CMK (cell line): Measurements from ENCODE around the gene RNF31.

Source experiments
- DNase-seq: peaks from one replicate; pipeline ENCODE4 v3.0.0-alpha.2; 2010; ENCODE audit warnings: low read depth

Gene RNF31

GRCh38 chr14:24116128-24116814 lies 31.0 kb upstream of the RNF31 start:
- no peak for DNase-seq

DNA sequence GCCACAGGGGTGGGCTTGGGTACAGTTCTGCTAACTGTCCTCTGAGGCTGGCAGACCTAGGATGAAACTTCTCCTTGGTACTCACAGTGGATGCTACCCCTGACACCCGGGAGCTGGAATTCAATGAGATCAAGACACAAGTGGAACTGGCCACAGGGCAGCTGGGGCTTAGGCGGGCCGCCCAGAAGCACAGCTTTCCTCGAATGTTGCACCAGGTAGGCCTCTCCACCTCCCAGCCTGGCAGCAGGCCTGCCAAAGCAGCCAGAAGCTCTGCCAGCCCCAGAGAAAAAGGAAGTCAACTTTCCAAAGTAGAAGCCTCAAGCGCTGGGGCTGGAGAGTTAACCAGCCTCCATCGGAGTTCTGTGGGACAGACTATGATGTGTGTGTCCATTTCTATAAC lies 30.1 kb upstream of the RNF31 start:
- DNase-seq = no peak

DNA sequence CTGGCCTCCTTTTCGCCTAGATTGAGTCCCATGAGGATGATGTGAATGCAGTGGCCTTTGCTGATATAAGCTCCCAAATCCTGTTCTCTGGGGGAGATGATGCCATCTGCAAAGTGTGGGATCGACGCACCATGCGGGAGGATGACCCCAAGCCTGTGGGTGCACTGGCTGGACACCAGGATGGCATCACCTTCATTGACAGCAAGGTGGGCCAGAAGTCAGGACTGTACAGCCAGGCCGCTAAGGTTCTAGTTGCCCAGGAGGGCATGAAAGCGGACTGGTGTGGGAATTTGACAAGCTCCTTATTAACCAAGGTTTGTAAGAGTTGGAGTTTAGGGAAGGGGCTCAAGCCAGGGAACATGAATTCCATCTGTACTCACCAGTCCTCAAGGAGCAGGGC lies 27.6 kb upstream of the RNF31 start:
- DNase-seq = no peak

GRCh38 chr14:24121210-24121609 lies 26.1 kb upstream of the RNF31 start:
- DNase-seq = no peak

GRCh38 chr14:24122416-24122815 lies 24.9 kb upstream of the RNF31 start:
- DNase-seq = no peak

DNA sequence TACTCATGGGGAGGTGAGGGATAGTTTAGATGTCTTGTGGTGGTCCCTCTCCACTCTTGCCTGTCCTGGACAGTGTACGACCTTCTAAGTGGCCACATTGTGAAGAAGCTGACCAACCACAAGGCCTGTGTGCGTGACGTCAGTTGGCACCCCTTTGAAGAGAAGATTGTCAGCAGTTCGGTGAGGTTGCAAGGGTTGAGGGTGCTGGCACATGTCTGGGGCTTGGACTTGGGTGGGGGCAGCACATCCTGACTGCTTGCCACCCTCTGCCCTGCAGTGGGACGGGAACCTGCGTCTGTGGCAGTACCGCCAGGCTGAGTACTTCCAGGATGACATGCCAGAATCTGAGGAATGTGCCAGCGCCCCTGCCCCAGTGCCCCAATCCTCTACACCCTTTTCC lies 24.4 kb upstream of the RNF31 start:
- no peak for DNase-seq

GRCh38 chr14:24123424-24124417 lies 23.6 kb upstream of the RNF31 start:
- no peak for DNase-seq

DNA sequence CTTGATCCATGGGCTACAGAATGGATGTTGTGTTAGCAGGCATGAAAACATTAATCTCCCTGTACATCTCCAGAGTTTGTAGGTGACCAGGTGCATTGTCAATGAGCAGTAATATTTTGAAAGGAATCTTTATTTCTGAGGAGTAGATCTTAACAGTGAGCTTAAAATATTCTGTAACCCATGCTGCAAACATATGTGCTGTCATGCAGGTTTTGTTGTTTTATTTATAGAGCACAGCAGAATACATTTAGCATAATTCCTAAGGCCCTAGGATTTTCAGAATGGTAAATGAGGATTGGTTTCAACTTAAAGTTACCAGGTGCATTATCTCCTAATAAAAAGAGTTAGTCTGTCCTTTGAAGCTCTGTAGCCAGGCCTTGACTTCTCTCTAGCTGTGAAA lies 20.4 kb upstream of the RNF31 start:
- DNase-seq = no peak

DNA sequence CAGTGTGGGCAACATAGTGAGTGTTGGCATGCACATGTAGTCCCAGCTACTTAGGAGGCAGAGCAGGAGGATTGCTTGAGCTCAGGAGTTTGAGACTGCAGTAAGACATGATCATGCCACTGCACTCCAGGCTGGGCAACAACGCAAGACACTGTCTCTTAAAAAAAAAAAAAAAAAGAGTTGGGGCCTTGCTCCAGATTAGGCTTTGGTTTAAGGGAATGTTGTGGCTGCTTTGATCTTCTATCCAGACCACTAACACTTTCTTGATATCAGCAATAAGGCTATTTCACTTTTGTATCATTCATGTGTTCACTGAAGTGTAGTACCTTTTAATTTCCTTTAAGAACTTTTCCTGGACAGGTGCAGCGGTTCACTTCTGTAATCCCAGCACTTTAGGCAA lies 19.6 kb upstream of the RNF31 start:
- DNase-seq = no peak

DNA sequence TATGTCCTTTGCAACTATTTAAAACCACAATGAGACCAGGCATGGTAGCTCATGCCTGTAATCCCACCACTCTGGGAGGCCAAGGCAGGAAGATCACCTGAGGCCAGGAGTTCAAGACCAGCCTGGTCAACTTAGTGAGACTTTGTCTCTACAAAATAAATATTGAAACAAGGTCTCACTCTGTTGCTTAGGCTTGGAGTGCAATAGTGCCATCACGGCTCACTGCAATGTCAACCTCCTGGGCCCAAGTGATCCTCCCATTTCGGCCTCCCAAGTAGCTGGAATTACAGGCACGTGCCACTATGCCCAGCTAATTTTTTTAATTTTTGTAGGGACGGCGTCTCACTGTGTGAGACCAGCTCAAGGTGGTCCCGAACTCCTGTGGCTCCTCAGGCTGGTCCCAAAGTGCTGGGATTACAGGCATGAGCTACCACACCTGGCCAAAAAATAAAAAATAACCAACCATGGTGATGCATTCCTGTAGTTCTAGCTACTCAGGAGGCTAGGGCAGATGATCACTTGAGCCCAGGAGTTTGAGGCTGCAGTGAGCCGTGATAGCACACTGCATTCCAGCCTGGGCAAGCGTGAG lies 17.8 kb upstream of the RNF31 start:
- no peak for DNase-seq

DNA sequence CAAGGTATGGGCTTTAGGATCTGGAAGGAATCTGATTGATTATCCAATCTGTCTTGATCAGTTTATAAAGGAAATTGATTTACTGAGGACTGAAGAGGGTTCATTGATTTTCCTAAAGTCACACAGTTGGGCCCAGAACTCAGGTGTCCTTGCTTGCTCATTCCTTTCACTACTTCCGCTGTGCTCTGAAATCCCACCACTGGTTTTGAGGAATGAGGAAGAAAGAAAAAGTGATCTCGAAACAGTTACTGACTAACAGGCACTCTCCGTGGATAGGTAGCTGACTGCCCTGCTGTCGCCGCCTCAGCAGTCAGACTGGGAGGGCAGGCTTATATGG lies 16.9 kb upstream of the RNF31 start, which contains the start of gene FITM1:
TSS of gene FITM1 (plus strand) at position 280 of the 337 bp plus-strand sequence. CDS start 905 bp downstream, outside the sequence.
- DNase-seq = no peak

DNA sequence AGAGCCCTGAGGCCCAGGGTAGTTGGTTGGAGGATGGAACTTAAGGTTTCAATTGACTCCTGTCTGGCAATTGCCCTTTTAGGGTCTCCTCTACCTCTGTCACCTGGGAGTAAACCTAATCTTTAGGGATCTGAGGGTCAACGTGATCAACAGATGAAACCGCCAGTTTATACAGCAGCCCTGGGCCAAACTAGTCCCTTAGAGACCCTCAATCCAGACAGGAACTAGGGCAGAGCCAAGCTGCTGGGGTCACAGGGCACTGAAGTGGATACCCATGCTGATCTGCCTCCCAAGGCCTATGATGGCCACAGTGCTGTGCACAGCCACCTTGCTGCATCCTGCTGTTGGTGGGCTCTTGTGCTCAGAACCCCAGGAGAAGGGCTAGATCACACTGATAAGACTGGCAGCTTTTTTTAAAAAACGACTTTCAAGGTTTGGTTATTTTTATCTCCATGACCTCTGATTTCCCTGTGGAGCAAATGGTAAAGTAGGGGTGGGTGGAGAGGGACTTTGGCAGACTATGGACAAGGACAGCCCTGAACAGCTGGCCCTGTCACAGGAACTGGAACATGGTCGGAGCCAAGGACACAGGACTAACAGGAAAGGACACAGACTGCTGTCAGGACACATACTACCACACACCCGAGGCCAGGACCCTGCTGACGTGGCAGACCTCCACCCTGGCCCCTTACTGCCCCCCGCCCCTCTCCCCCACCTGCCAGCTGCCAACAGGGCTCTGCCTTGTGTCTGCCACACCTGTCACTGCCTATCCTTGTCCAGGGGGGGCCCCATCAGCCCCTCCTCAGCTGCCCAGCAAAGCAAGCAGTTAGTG lies 16.4 kb upstream of the RNF31 start:
- DNase-seq = no peak

DNA sequence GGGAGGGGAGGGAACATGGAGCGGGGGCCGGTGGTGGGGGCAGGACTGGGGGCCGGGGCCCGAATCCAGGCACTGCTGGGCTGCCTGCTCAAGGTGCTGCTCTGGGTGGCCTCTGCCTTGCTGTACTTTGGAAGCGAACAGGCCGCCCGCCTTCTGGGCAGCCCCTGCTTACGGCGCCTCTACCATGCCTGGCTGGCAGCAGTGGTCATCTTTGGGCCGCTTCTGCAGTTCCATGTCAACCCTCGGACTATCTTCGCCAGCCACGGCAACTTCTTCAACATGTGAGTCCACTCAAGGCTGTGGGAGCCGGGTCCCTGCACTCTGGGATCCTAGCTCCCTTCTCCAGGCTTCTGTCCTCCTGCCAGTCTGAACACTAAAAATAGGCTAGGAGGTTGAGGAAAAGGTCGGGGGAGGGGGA lies 15.7 kb upstream of the RNF31 start:
- DNase-seq = no peak

GRCh38 chr14:24132061-24132685 lies 15.1 kb upstream of the RNF31 start:
- no peak for DNase-seq

DNA sequence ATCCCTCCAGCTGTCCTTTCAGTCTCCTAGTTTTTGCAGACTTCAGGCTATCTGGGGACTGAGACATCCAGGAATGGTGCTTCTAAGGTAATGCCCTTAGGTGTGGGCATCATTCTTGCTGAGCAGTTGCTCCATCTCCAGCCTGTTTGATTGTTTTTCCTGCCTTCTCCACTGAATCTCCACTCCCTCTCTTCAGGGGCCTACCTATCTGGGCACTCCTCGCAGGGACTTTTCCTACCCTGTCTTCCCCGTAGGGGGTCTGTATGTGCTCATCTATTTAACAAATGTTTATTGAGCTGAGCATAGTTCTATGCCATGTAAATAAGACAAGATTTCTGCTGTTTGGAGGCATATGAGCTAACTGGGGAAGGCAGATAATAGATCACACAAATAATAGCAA lies 14.3 kb upstream of the RNF31 start:
- no peak for DNase-seq

DNA sequence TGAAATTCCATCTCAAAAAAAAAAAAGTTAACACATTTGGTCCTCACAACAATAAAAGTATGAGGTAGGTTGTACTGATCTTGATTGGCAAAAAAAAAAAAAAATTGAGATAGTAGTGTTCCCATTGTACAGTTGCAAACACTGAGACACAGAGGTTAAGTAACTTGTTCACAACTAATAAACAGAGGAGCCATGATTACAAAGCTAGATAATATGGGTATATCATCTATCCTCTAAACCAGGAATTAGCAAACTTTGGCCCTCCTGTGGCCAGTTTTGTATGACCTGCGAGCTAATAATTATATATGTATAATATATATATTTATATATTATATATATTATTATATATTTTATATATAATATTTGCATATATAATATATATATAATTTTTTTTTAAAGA lies 13.6 kb upstream of the RNF31 start:
- DNase-seq = no peak

DNA sequence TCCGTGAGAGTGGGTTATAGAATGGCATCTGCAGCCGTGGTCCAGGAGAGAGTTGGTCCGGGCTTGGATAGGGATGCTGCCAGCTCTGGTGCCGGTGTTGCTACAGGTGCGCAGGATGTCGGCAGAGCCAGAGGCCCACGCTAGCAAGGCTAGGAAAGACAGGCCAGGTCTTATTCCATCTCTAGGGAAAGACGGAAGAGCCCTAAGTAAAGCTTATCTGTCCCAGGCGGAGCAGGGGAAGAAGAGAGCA lies 11.8 kb upstream of the RNF31 start:
- no peak for DNase-seq

GRCh38 chr14:24135834-24136683 lies 11.2 kb upstream of the RNF31 start, which contains the start of gene PSME1:
TSS of gene PSME1 (plus strand) at chr14:24136194. CDS start at chr14:24136263, 69 bp downstream.
- DNase-seq = peak; percentile 71

GRCh38 chr14:24136684-24137528 lies 10.4 kb upstream of the RNF31 start:
- no peak for DNase-seq
